GM18507 (cell line): ENCODE results near the gene OTOP3.
"Not testable (repeated sequence)": the region's sequence is repeated elsewhere in the genome, so short reads cannot be mapped to it uniquely, and the experiment has no call there.

ENCODE experiments used
- DNase-seq: peaks from one replicate; pipeline ENCODE4 v3.0.0; 2011; ENCODE audit warnings: low read depth; ENCODE audit not compliant: insufficient read length; ENCODE audit errors: extremely low spot score
- FAIRE-seq: peaks from 2 replicates; lab custom pipeline; 2011; peaks lifted over from hg19 to GRCh38; lab: Jason Lieb, UNC

Gene OTOP3

DNA sequence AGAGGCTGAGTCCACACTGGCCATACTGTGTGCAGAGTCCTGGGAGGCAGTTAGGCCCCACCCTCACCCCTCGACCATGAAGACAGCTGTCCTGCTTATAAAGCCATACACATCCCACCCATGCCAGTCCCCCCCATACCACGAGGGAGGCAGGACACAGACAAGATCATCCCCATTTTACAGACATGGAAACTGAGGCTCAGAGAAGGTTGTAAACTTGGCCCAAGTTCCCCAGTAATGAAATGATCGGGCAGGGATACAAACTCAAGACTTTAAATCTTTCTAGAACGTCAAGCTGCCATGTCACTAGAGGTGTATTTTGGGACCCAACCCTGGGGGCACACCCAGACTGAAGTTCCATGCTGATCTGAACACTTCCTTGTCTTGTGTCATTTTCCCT is 20.4 kb downstream of the OTOP3 start:
- no peak for DNase-seq

GRCh38 chr17:74957935-74958740 is 22.4 kb downstream of the OTOP3 start:
- DNase-seq: peak; percentile 62
- peak; percentile 86 for FAIRE-seq

More for the DNA sequence above, 20.4 kb downstream of the OTOP3 start:
- no peak for FAIRE-seq

- DNase-seq (no peak), FAIRE-seq (no peak)
Measured at GRCh38 chr17:74959826-74960515, 24.3 kb downstream of the OTOP3 start.

GRCh38 chr17:74960570-74961342 is 25.1 kb downstream of the OTOP3 start:
- FAIRE-seq (peak; percentile 69), DNase-seq (peak; percentile 33)

DNA sequence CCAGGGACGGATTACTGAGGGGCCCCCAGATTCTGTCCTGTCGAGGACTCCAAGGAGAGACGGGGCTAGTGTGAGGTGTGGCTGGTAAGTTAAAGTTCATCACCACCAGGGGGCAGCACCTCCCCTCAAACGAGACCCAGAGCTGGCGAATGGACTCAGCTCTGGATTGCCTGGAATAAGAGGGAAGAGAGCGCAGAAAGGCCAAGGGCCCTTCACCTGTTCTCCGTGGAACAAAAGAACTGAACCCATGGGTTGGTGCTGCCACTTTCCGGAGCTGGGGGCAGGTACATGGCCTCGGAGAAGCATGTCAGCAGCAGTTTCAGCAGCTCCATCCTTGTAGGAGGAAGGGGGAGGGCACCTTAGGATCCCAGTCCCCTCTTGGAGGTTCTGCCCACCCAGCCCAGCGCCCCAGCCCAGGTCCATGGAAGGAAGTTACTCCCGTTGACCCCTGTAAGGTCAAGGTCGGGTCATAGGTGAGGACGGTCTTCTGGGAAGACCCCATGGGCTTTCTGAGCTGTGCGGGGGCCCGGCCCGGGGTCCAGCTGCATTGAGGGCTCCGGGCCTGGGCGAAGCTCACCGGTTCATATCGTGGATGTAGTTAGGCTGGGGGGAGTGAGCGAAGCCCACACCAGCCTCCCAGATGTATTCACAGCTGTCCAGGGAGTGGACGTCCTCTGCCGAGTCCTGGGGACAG is 26.1 kb downstream of the OTOP3 start:
- DNase-seq: peak; percentile 75
- peak; percentile 92 for FAIRE-seq

DNA sequence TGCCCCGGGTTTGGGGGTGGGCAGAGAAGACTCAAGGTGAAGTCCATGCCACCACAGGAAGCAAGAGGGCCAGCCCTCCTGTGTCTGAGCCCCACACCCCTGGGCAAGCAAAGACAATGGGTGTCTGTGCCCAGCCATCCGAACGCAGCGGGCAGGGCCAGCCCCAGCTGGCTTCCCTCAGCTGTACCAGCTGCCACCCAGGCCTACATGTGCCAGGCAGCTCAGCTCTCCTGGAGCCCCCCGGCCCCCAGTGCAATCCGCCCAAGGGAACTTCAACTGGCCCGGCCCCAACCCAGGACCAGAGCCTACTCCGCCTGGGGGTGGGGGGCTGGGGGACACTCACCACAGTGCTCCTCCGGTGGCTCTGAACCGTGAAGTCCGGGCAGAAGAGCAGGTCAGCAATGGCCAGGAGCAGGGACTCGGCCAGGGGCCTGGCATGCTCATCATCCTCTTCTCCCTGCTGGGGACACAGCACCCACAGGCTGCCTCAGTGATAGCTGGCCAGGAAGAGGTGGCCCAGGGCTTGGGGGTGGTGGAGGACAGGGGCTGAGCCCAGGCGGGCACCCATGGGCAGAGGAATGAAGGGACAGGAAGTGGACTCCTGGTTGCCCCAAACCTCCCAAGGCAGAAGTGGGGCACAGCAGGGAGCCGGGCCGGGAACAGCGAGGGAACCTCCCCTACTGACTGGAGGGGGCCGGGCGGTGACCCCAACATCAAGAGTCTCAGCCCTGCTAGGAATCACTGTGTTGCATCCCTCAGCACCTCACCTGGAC is 27.1 kb downstream of the OTOP3 start:
- FAIRE-seq (no peak), DNase-seq (no peak)

DNA sequence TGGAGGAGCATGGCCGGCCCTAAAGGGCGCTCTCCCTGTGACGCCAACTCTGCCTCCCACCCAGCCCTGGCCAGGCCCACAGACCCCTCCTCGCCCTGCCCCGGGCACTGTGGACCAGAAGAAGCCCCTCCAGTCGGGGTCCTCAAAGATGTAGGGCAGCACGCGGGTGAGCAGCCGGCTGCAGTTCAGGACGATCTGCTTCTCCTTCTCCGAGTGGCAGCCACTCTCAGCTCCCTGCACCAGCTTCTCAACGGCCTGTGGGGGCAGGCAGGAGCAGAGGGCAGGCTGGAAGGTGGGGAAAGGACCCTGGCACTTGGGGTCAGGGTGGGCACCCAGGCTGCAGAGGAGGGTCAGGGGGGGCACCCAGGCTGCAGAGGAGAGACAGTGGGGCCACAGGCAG is 28.0 kb downstream of the OTOP3 start:
- DNase-seq (no peak), FAIRE-seq (no peak)

DNA sequence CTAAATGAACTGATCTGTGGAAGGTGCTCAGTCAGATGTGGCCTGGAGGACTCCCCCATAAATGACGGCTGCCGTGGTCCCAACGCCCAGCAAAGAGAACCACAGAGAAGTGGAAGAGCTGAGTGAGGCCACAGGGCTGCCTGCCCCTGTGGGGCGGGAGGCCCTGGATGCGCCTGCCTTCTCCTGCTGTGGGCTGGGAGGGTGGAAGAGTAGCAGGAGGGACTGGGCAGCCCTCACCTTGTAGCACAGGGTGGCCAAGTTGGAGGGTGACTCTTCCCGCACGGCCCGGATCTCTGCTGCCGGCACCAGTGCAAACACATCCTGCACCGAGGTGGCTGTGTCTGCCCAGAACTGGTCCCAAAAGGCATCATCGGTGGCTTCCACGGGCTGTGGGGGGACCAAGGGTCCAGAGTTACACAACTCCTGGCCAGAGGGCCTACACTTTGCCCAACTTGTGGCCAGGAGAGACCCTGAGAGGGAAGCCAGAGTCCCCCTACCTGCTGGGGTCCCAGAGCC is 28.6 kb downstream of the OTOP3 start:
- no peak for FAIRE-seq
- DNase-seq: no peak

- FAIRE-seq (no peak), DNase-seq (no peak)
Measured at GRCh38 chr17:74964988-74965622, 29.4 kb downstream of the OTOP3 start.

GRCh38 chr17:74968361-74968780 is 32.7 kb downstream of the OTOP3 start:
- DNase-seq (no peak), FAIRE-seq (no peak)

- not testable (repeated sequence) for DNase-seq, FAIRE-seq
Measured at GRCh38 chr17:74969501-74969900, 33.8 kb downstream of the OTOP3 start.

DNA sequence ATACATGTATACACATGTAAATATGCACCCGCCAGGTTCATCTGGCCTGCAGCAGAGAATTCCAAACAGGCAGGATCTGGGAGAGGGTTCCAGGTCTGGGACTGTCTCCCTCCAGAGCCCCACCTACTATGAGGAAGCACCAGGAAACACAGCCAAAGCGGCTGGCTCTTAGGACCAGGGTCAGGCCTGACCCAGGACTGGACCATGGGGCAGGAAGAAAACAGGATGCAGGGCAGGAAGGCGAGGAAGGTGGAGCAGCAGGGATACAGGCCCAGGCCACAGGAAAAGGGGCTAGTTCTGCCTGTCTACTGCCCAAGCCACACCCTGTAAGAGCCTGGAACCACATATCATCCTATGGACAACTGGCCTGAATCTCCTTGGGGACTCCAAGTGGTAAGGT is 34.7 kb downstream of the OTOP3 start:
- FAIRE-seq: no peak

GRCh38 chr17:74971069-74971841 is 35.6 kb downstream of the OTOP3 start:
- FAIRE-seq: no peak
- no peak for DNase-seq

More for the DNA sequence above, 34.7 kb downstream of the OTOP3 start:
- DNase-seq: no peak

- no peak for DNase-seq
- no peak for FAIRE-seq
Measured at GRCh38 chr17:74971842-74972106, 36.1 kb downstream of the OTOP3 start.

- no peak for FAIRE-seq
Measured at GRCh38 chr17:74972107-74972972, 36.6 kb downstream of the OTOP3 start, which contains the start of gene HID1. TSS of gene HID1 (minus strand) at chr17:74972759. CDS start at chr17:74972656, 103 bp downstream.

GRCh38 chr17:74972973-74973328 is 37.3 kb downstream of the OTOP3 start:
- DNase-seq (no peak), FAIRE-seq (no peak)

More at GRCh38 chr17:74972107-74972972, 36.6 kb downstream of the OTOP3 start, which contains the start of gene HID1:
- peak; percentile 62 for DNase-seq

DNA sequence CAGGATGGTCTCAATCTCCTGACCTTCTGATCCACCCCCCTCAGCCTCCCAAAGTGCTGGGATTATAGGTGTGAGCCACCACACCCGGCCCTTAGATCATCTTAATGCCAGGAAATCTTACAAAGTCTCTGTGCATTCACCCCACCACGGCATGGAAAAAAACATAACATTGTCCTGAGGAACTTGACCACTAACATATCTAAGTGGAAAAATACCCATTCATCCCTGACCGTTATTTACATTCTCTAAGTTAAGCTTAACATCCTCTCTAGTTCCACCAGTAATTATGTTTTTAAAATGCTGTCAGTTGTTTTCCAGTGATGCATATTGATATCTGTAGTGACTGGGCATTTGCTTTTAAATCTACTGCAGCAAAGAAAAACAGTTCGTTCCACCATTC is 40.2 kb downstream of the OTOP3 start:
- no peak for FAIRE-seq
- DNase-seq: no peak
